Measurements from ENCODE around the gene DGKI. TPM values are rescaled to one million over a fixed set of nuclear protein-coding genes. Genes with fewer than 3 reads are reported as not detected.

DGKI gene
- total and polyA plus RNA-seq, 4 donors, result 0.01 to 0.37 (median 0.31) TPM

- no peaks in the 10 kb centered on the region for H3K9me3 ChIP-seq (ENCODE audit: control insufficient read depth in 4 of 4, low read length in 3 of 4)
- no peaks in the 10 kb centered on the region for H3K27me3 ChIP-seq (ENCODE audit: control insufficient read depth in 4 of 4, insufficient read depth in 4 of 4, low read length in 3 of 4)
- no peak for DNase-seq (ENCODE audit: low spot score)
- WGBS, result 72% methylated on average over 1 of the region's 1 CpG
- no peak overlapping the region for H3K9ac ChIP-seq (ENCODE audit: low read depth in 1 of 2, low read length in 2 of 2)
- no peaks in the 10 kb centered on the region for H3K36me3 ChIP-seq (ENCODE audit: control insufficient read depth in 4 of 4, insufficient read depth in 3 of 4, low read depth in 1 of 4, low read length in 3 of 4)
- H3K4me1 ChIP-seq (ENCODE audit: control insufficient read depth in 4 of 4, insufficient read depth in 4 of 4, low read length in 3 of 4), result no peaks in the 10 kb centered on the region
- H3K4me3 ChIP-seq (ENCODE audit: low read depth in 1 of 3, low read length in 3 of 3), result no peak overlapping the region
- TF ChIP-seq, protein P1, sequence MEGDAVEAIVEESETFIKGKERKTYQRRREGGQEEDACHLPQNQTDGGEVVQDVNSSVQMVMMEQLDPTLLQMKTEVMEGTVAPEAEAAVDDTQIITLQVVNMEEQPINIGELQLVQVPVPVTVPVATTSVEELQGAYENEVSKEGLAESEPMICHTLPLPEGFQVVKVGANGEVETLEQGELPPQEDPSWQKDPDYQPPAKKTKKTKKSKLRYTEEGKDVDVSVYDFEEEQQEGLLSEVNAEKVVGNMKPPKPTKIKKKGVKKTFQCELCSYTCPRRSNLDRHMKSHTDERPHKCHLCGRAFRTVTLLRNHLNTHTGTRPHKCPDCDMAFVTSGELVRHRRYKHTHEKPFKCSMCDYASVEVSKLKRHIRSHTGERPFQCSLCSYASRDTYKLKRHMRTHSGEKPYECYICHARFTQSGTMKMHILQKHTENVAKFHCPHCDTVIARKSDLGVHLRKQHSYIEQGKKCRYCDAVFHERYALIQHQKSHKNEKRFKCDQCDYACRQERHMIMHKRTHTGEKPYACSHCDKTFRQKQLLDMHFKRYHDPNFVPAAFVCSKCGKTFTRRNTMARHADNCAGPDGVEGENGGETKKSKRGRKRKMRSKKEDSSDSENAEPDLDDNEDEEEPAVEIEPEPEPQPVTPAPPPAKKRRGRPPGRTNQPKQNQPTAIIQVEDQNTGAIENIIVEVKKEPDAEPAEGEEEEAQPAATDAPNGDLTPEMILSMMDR (IDR thresholded peaks at IDR 0.05; ENCODE audit: low read depth, low read length, missing input control), result no peak
- TF ChIP-seq SP1 (IDR thresholded peaks at IDR 0.05) (no peak), TAF1 (conservative IDR thresholded peaks at IDR 0.05) (no peak), RAD21 (IDR thresholded peaks at IDR 0.05) (no peak), YY1 (IDR thresholded peaks at IDR 0.05) (no peak), JUND (IDR thresholded peaks at IDR 0.05) (no peak), FOXA2 (IDR thresholded peaks at IDR 0.05) (no peak), HNF4A (conservative IDR thresholded peaks at IDR 0.05) (no peak), NR2F2 (IDR thresholded peaks at IDR 0.05) (no peak), RXRA (IDR thresholded peaks at IDR 0.05) (no peak), EGR1 (IDR thresholded peaks at IDR 0.05; ENCODE audit: low read depth in 2 of 2) (no peak), ATF3 (IDR thresholded peaks at IDR 0.05) (no peak), GABPA (IDR thresholded peaks at IDR 0.05 in 1 of 2, conservative IDR thresholded peaks at IDR 0.05 in 1 of 2) (no peak), ZBTB33 (IDR thresholded peaks at IDR 0.05) (no peak), HNF4G (IDR thresholded peaks at IDR 0.05) (no peak)
- TF ChIP-seq, protein P2, sequence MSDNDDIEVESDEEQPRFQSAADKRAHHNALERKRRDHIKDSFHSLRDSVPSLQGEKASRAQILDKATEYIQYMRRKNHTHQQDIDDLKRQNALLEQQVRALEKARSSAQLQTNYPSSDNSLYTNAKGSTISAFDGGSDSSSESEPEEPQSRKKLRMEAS (IDR thresholded peaks at IDR 0.05), result no peak
- TF ChIP-seq, protein P3, sequence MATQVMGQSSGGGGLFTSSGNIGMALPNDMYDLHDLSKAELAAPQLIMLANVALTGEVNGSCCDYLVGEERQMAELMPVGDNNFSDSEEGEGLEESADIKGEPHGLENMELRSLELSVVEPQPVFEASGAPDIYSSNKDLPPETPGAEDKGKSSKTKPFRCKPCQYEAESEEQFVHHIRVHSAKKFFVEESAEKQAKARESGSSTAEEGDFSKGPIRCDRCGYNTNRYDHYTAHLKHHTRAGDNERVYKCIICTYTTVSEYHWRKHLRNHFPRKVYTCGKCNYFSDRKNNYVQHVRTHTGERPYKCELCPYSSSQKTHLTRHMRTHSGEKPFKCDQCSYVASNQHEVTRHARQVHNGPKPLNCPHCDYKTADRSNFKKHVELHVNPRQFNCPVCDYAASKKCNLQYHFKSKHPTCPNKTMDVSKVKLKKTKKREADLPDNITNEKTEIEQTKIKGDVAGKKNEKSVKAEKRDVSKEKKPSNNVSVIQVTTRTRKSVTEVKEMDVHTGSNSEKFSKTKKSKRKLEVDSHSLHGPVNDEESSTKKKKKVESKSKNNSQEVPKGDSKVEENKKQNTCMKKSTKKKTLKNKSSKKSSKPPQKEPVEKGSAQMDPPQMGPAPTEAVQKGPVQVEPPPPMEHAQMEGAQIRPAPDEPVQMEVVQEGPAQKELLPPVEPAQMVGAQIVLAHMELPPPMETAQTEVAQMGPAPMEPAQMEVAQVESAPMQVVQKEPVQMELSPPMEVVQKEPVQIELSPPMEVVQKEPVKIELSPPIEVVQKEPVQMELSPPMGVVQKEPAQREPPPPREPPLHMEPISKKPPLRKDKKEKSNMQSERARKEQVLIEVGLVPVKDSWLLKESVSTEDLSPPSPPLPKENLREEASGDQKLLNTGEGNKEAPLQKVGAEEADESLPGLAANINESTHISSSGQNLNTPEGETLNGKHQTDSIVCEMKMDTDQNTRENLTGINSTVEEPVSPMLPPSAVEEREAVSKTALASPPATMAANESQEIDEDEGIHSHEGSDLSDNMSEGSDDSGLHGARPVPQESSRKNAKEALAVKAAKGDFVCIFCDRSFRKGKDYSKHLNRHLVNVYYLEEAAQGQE (IDR thresholded peaks at IDR 0.05), result no peak
- no peak overlapping the region for H3K27ac ChIP-seq (ENCODE audit: low read depth in 1 of 2, low read length in 2 of 2)
These were observed 45.8 kb downstream of the DGKI start for GRCh38 chr7:137801003-137801402.
